HPDE6-E6E7 (cell line): ENCODE data around the gene ZC2HC1B.
"Not testable (repeated sequence)": the region's sequence is repeated elsewhere in the genome, so short reads cannot be mapped to it uniquely, and the experiment has no call there.

Experiments used
- DNase-seq: peaks from one replicate; pipeline ENCODE4 v3.0.0; 2011; ENCODE audit warnings: missing footprints; ENCODE audit errors: extremely low spot score

ZC2HC1B gene

GRCh38 chr6:143868808-143869207 lies 4.5 kb downstream of the ZC2HC1B start:
- DNase-seq = not testable (repeated sequence)

DNA sequence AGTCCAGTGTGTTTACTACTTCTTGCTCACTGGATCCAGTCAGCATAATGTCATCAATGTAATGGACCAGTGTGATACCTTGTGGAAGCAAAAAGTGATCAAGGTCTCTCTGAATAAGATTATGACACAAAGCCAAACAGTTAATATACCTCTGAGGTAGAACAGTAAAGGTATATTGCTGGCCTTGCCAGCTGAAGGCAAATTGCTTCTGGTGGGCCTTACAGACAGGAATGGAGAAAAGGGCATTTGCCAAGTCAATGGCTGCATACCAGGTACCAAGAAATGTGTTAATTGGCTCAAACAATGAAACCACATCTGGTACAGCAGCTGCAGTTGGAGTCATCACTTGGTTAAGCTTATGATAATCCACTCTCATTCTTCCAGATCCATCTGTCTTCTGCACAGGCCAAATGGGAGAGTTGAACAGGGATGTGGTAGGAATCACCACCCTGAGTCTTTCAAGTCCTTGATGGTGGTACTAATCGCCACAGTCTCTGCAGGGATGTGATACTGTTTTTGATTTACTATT lies 7.0 kb downstream of the ZC2HC1B start:
- not testable (repeated sequence) for DNase-seq

- peak; percentile 10 for DNase-seq
Measured at GRCh38 chr6:143872201-143872600, 7.9 kb downstream of the ZC2HC1B start.

DNA sequence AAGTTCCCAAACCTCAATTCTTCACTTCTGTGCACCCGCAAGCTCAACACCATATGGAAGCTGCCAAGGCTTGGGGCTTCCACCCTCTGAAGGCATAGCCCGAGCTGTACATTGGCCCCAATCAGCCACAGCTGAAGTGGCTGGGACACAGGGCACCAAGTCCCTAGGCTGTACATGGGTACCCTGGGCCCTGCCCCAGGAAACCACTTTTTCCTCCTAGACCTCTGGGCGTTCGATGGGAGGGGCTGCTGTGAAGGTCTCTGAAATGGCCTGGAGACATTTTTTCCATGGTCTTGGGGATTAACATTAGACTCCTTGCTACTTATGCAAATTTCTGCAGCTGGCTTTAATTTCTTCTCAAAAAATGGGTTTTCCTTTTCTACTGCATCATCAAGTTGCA lies 9.3 kb downstream of the ZC2HC1B start:
- not testable (repeated sequence) for DNase-seq

DNA sequence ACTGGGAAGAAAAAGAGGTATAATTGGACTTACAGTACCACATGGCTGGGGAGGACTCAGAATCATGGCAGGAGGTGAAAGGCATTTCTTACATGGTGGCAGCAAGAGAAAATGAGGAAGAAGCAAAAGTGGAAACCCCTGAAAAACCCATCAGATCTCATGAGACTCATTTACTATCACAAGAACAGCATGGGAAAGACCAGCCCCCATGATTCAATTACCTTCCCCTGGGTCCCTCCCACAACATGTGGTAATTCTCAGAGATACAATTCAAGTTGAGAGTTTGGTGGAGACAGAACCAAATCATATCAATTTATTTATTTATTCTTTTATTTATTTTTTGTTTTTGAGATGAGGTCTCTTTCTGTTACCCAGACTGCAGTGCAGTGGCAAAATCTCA lies 10.2 kb downstream of the ZC2HC1B start:
- DNase-seq = not testable (repeated sequence)

DNA sequence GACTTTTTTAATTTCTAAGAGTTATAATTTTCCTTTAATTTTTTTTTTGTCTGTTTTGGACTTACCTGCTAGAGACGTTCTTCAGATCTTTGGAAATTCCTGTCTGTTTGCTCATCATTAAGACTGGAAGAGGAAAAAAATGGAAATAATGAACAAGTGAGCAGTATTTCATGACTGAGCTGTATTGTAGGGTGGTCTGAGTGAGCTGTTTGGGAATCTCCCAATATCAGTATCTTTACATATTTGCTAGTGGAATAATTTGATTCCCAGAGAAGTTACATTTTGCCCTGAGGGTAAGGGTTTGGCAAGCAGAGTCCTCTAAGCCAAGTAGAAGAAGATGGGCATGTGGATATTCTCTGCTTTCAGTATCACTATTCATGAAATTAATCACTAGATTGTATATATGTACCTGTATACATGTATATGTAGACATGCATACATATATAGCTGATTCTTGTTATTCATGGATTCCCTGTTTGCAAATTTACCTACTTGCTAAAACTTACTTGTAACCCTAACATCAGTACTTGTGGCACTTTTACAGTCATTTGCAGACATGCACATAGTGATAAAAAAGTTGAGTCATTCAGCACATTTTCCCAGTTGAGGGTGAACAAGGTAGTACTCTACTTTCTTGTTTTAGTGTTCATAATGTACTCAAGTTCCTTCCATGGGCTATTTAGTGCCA lies 13.5 kb downstream of the ZC2HC1B start:
- no peak for DNase-seq

DNA sequence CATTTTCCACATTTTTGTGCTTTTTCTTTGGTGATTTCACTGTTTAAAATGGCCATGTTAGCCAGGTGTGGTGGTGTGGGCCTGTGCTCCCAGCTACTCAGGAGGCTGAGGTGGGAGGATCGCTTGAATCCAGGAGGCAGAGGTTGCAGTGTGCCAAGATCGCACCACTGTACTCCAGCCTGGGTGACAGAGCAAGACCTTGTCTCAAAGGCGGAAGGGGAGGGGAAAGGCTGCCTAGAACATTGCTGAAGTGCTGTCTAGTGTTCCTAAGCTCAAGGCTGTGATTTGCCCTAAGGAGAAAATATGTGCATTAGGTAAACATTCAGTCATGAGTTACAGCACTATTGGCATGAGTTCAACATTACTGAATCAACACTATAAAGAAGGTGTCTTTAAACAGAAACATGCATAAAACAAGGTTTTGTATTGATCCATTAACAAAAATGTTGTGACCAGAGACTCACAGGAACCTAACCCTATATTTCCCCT lies 14.0 kb downstream of the ZC2HC1B start:
- DNase-seq = no peak

GRCh38 chr6:143880412-143880811 lies 16.1 kb downstream of the ZC2HC1B start:
- no peak for DNase-seq

DNA sequence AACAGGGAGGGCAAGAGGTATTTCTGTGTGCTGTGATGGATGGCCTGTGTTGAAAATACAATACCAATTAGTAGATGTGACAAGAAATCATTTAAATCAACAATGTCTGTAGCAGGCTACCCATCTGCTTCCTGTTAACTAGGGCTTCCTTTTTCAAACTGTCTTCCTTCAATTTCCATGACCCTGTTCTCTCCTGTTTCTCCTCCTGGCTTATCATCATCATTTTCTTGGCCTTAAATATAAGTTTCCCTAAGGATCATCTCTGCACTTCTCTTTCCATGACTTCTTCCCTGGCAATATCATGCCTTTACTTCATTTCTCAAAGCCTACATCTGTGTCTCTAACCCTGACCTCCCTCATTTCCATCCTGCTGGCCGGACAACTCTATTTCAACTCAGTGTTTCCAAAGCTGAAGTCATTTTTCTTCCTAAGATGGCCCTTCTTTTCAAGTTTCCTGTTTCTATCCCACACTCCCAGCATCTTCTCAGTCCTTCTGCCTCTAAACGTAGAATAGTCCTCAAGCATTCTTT lies 18.2 kb downstream of the ZC2HC1B start:
- no peak for DNase-seq

GRCh38 chr6:143884216-143884900 lies 20.1 kb downstream of the ZC2HC1B start:
- DNase-seq = no peak

DNA sequence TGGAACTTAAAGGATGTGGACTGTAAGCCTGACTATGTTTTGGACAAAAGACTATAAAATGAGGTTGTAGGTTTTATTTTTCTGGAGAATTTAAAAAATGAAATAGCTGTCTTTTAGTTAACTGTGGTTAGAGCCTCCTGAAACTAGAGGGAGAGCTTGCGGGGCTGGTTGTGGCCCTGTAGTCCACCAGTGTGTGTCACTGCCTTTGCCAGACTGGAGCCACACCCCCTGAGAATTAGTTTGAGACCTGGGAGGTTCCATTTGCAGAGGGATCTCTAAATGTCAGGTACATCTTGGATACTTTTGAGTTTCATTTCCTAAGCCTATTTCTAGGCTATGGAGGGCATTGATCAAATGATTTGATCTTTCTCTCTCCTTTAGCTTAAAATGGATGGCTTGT lies 20.8 kb downstream of the ZC2HC1B start:
- DNase-seq = no peak

GRCh38 chr6:143894655-143895054 lies 30.4 kb downstream of the ZC2HC1B start:
- no peak for DNase-seq

DNA sequence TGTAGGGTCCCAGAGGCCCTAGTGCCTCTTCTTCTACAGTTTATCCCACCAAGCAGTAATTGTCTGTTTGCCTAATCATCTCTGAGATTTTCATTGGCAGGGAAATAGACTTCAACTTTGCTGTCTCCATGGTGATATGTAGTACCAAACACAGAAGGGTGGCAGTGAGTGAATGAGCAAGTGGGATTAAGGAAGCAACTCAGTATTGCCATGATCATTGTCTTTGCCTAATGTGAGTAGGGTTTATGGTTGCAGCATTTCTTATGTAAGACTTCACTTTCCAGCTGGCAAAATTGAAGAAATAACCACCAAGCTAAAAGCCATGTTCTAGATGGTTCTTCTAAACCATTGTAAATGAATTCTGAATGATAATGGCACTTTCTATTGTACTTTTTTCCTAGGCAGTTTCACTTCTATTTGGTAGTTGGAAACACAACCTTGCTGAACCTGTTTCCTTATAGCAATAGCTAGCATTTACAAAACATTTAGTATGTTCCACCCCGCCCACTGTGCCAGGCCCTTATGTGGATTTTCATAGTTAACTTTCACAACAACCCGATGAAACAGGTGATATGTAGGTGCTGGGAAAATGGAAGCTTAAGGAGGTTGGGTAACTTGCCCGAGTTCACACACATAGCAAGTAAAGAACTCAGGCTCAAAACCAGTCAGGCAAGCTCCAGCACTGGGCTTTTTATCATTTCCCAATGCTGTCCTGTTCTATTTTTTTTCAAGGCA lies 32.0 kb downstream of the ZC2HC1B start:
- DNase-seq = peak; percentile 22

DNA sequence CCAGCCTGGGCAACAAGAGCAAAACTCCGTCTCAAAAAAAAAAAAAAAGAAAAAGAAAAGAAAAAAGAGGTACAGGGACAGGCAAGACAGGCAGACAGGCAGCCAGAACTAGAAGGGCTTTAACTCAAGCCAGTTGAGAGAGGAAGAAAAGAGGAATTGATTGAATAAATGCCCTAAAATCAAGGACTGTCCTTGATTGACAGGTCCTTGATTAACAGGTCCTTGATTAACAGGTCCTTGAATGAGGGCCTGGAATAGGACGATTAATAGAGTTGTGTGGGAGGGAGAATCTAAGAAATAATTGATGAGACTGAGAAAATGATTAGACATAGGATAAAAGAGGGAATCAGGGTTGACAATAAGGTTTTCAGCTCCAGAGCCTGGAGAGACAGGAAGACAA lies 36.1 kb downstream of the ZC2HC1B start:
- DNase-seq = no peak

- DNase-seq = no peak
Measured at GRCh38 chr6:143901885-143902750, 37.8 kb downstream of the ZC2HC1B start.

GRCh38 chr6:143902827-143903226 lies 38.6 kb downstream of the ZC2HC1B start:
- DNase-seq = no peak

DNA sequence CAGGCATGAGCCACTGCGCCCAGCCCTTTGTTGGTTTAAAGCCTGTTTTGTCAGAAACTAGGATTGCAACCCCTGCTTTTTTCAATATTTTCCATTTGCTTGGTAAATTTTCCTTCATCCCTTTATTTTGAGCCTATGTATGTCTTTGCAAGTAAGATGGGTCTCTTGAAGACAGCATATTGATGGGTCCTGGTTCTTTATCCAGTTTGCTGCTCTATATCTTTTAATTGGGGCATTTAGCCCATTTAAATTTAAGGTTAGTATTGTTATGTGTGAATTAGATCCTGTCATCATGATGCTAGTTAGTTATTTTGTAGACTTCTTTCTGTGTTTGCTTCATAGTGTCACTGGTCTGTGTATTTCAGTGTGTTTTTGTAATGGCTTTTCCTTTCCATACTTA lies 46.8 kb downstream of the ZC2HC1B start:
- DNase-seq = no peak

GRCh38 chr6:143912671-143913070 lies 48.4 kb downstream of the ZC2HC1B start:
- DNase-seq = no peak

- not testable (repeated sequence) for DNase-seq
Measured at GRCh38 chr6:143917026-143917425, 52.8 kb downstream of the ZC2HC1B start.

GRCh38 chr6:143928853-143929252 lies 64.6 kb downstream of the ZC2HC1B start:
- no peak for DNase-seq

DNA sequence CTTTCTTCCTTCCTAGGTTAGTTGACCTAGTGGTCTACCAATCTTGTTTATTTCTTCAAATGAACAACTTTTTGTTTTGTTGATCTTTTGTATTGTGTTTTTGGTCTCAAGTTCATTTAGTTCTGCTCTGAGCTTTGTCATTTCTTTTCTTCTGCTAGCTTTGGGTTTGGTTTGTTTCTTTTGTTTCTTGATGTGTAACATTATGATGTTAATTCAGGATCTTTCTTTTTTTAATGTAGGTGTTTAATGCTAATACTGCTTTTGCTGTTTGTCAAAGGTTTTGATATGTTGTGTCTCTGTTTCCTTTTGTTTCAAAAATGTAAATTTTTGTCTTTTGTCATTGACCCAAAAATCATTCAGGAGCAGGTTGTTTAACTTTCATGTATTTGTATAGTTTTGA lies 65.7 kb downstream of the ZC2HC1B start:
- DNase-seq = no peak
